Breast epithelium (tissue), 4 donors: Measurements from ENCODE around the gene ZNF462. TPM values are rescaled to one million over a fixed set of nuclear protein-coding genes. Genes with fewer than 3 reads are reported as not detected.

Source experiments
- DNase-seq, 2 donors: peaks; one replicate each; pipeline ENCODE4 v3.0.0-alpha.2; 2019; ENCODE audit warnings: low spot score in 2 of 2
- H3K27ac ChIP-seq, 2 donors: fragments of 200-600 bp; sonication (generic) in 1 of 2; one replicate each; pipeline ENCODE4 v1.5.1; 2016 to 2019; ENCODE audit warnings: mild to moderate bottlenecking in 1 of 2
- H3K27me3 ChIP-seq, 2 donors: fragments of 200-600 bp; sonication (generic) in 1 of 2; one replicate each; pipeline versions ENCODE4 v1.5.1 to v1.6.0; 2017 to 2019; ENCODE audit warnings: control low read depth in 1 of 2, mild to moderate bottlenecking in 1 of 2
- H3K36me3 ChIP-seq: fragments of 200-600 bp; one replicate; pipeline ENCODE4 v1.5.1; 2019
- H3K4me1 ChIP-seq, 2 donors: fragments of 200-600 bp; sonication (generic); one replicate each; pipeline ENCODE4 v1.5.1; 2016 to 2019; ENCODE audit warnings: control low read depth in 1 of 2
- H3K4me3 ChIP-seq, 3 donors: fragments of 200-600 bp; sonication (generic); 1 replicate in 2 of 3; 2 replicates in 1 of 3; pipeline ENCODE4 v1.5.1; 2016 to 2019; ENCODE audit warnings: mild to moderate bottlenecking in 3 of 3, moderate library complexity in 2 of 3
- H3K9me3 ChIP-seq, 2 donors: fragments of 200-600 bp; sonication (generic) in 1 of 2; one replicate each; pipeline ENCODE4 v1.5.1; 2016 to 2019; ENCODE audit warnings: control low read depth in 1 of 2
- POLR2A ChIP-seq: fragments of 450-650 bp; IDR thresholded peaks from one replicate; pipeline ENCODE4 v1.6.1; 2016; ENCODE audit warnings: antibody characterized with exemption, mild to moderate bottlenecking, moderate library complexity
- POLR2AphosphoS5 ChIP-seq, 3 donors: sonication (generic); formaldehyde crosslinking; IDR thresholded peaks; one replicate each; pipeline ENCODE4 v1.6.1; 2017; ENCODE audit warnings: antibody characterized with exemption in 3 of 3
- intact Hi-C: fragments of 100-400 bp; cut with DNase I; formaldehyde crosslinking; loops from one replicate; pipeline ENCODE4 v1.15.1; 2023; ENCODE audit warnings: low total_unique reads
- total RNA-seq, 3 donors: library from RNA; depleted of rRNA; stranded (reverse); fragments of >200 nt; gene quantifications; one replicate each; pipeline ENCODE4 v1.1.0, GENCODE V29; 2016
- TF ChIP-seq, protein P1 (sequence below), 3 donors: fragments of 450-650 bp; IDR thresholded peaks; one replicate each; pipeline ENCODE4 v1.5.1; 2016 to 2017; ENCODE audit warnings: antibody characterized with exemption in 3 of 3, mild to moderate bottlenecking in 3 of 3, moderate library complexity in 3 of 3

ZNF462 gene
- total RNA-seq, 3 donors from 2014 or later: 9.0 to 36.4 (median 20.6) TPM

DNA sequence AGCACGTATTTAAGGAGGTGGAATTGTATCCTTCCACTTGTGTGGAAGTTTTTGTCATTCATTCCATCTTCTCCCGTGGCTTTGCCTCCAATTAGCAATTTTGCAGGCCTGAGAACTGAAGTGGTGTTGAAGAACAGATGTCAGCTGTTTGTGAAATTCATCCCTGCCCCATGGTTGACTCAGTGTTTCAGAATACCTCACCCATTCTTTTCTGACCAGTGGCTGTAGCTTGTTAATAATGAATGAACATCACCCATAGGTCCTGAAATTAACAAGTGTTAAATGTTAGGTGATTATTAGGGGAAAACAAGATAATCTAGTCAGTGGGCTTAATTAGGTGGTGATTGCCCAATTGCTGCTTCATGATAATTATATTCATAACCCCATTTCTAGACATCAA lies 11.7 kb downstream of the ZNF462 start:
- H3K9me3 ChIP-seq: no peaks in the 10 kb centered on the region
- TF ChIP-seq POLR2AphosphoS5 (IDR thresholded peaks at IDR 0.05): no peak
- no peak for TF ChIP-seq POLR2A
- TF ChIP-seq, protein P1, sequence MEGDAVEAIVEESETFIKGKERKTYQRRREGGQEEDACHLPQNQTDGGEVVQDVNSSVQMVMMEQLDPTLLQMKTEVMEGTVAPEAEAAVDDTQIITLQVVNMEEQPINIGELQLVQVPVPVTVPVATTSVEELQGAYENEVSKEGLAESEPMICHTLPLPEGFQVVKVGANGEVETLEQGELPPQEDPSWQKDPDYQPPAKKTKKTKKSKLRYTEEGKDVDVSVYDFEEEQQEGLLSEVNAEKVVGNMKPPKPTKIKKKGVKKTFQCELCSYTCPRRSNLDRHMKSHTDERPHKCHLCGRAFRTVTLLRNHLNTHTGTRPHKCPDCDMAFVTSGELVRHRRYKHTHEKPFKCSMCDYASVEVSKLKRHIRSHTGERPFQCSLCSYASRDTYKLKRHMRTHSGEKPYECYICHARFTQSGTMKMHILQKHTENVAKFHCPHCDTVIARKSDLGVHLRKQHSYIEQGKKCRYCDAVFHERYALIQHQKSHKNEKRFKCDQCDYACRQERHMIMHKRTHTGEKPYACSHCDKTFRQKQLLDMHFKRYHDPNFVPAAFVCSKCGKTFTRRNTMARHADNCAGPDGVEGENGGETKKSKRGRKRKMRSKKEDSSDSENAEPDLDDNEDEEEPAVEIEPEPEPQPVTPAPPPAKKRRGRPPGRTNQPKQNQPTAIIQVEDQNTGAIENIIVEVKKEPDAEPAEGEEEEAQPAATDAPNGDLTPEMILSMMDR (IDR thresholded peaks at IDR 0.05): no peak
- DNase-seq: no peak
- H3K4me1 ChIP-seq: peaks cover 3 to 10% of the 10 kb centered on the region in 2 donors
- peak overlapping the region in 1 of 2 donors; percentile 21 for H3K27ac ChIP-seq
- no peak overlapping the region for H3K4me3 ChIP-seq
- no peaks in the 10 kb centered on the region for H3K36me3 ChIP-seq
- no peaks in the 10 kb centered on the region for H3K27me3 ChIP-seq
- intact Hi-C loops: no loop called here

DNA sequence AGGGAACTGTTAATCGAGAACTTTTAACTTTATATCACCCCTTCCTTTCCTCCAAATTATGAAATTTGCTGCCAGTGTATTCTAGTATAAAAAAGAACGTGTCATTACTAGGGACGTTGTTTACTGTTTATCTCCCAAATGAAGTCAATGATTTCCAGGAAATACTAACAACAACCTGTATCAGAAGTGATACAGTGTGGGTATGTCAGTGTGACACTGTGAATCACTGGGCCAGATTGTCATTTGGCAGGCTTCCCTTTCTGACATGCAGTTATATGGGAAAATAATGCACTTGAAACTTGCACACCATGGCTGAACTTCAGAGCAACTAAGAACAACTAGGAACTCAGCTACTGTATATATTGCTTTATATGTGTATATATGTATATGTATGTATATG lies 12.6 kb downstream of the ZNF462 start:
- no peaks in the 10 kb centered on the region for H3K27me3 ChIP-seq
- H3K9me3 ChIP-seq: no peaks in the 10 kb centered on the region
- H3K27ac ChIP-seq: peak overlapping the region in 1 of 2 donors; percentile 14
- no peak for DNase-seq
- H3K4me1 ChIP-seq: peaks cover 4 to 8% of the 10 kb centered on the region in 2 donors
- intact Hi-C loops: no loop called here
- TF ChIP-seq, protein P1 (IDR thresholded peaks at IDR 0.05): no peak
- TF ChIP-seq POLR2A: no peak
- TF ChIP-seq POLR2AphosphoS5 (IDR thresholded peaks at IDR 0.05): no peak
- H3K4me3 ChIP-seq: no peak overlapping the region
- H3K36me3 ChIP-seq: no peaks in the 10 kb centered on the region

DNA sequence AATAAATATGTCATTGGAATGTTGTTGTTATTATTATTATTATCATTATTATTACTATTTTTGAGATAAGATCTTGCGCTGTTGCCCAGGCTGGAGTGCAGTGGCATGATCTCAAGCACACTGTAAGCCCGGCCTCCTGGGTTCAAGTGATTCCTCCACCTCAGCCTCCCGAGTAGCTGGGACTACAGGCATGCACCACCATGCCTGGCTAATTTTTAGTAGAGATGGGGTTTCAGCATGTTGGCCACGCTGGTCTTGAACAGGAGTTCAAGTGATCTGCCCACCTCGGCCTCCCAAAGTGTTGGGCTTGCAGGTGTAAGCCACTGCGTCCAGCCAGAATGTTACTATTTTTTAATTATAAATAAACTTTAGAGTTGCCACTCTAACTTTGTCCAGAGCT lies 14.4 kb downstream of the ZNF462 start:
- Histone ChIP-seq H3K27me3 (no peaks in the 10 kb centered on the region), H3K27ac (peak overlapping the region in 1 of 2 donors; percentile 65), H3K4me1 (peaks cover 4 to 6% of the 10 kb centered on the region in 2 donors), H3K9me3 (no peaks in the 10 kb centered on the region), H3K4me3 (no peak overlapping the region), H3K36me3 (no peaks in the 10 kb centered on the region)
- TF ChIP-seq POLR2AphosphoS5 (IDR thresholded peaks at IDR 0.05) (no peak), POLR2A (no peak)
- TF ChIP-seq, protein P1 (IDR thresholded peaks at IDR 0.05): no peak
- DNase-seq: no peak
- intact Hi-C loops: no loop called here

DNA sequence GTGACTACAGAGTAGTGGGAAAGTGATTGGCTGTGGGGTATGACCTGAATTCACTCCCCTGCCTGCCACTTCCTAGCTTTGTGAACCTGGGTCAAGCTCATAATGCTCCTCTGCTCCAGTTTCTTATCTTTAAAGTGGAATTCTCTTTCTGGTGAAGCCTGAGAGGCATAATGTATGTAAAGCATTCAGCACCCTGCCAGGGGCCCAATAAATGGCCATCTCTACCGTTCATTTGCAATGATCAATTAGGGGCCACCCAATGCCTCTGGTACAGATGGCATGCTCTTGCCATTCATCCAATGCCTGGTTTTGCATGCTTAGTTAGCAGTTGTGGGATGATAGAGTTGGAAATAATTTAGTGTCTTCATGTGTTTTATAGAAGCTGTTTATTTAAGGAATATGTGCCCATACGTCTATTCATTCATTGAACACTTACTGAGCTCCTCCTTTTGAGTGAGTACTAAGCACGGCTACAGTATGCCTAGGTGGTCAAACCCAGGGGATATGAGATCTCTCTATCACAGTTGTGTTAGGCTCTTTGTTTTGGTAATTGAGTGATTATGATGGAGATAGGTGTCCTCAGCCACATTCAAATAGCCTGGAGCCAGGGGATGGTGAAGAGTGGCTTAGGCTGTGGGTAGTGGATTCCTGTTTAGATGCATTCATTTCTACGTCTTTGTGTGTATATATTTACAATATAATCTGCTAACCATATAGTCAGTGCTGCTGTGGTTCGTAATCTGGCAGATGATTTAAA lies 15.3 kb downstream of the ZNF462 start:
- intact Hi-C loops: no loop called here
- peak overlapping the region; percentile 65 to 73 for H3K27ac ChIP-seq

DNA sequence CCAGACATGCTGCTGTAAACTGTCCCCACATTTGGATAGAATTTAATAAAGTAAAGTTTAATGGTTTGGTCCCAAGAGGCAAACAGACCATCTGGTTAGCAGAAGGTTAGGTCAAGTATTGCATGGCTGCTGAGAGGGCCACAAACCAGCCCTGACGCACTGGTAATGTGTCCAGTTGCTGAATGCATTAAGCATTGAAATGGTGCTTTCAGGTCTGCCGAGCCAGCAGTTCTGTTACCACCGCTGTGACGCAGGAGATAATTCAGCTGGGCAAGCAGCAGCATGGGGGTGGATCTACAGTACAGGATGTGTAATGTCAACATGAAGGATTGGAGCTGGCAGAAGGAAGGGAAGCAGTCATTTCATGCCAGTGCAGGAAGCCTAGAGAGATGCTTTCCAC lies 16.0 kb downstream of the ZNF462 start:
- peak in 2 of 3 donors; percentile 40 to 44 for TF ChIP-seq POLR2AphosphoS5 (IDR thresholded peaks at IDR 0.05)
- TF ChIP-seq, protein P1 (IDR thresholded peaks at IDR 0.05): no peak
- no peaks in the 10 kb centered on the region for H3K9me3 ChIP-seq
- no peaks in the 10 kb centered on the region for H3K36me3 ChIP-seq
- intact Hi-C loops: no loop called here
- H3K4me1 ChIP-seq: peaks cover 4 to 7% of the 10 kb centered on the region in 2 donors
- peak overlapping the region; percentile 65 to 73 for H3K27ac ChIP-seq
- no peak overlapping the region for H3K4me3 ChIP-seq
- DNase-seq: peak; percentile 74 to 77
- no peaks in the 10 kb centered on the region for H3K27me3 ChIP-seq

More for the DNA sequence above, 15.3 kb downstream of the ZNF462 start:
- Histone ChIP-seq H3K4me1 (peaks cover 4 to 6% of the 10 kb centered on the region in 2 donors), H3K27me3 (no peaks in the 10 kb centered on the region), H3K4me3 (no peak overlapping the region), H3K36me3 (no peaks in the 10 kb centered on the region), H3K9me3 (no peaks in the 10 kb centered on the region)
- TF ChIP-seq POLR2A (no peak), POLR2AphosphoS5 (IDR thresholded peaks at IDR 0.05) (no peak)
- TF ChIP-seq, protein P1 (IDR thresholded peaks at IDR 0.05): no peak
- DNase-seq: no peak
